Measurements from ENCODE around the gene FCSK.

Gene FCSK

DNA sequence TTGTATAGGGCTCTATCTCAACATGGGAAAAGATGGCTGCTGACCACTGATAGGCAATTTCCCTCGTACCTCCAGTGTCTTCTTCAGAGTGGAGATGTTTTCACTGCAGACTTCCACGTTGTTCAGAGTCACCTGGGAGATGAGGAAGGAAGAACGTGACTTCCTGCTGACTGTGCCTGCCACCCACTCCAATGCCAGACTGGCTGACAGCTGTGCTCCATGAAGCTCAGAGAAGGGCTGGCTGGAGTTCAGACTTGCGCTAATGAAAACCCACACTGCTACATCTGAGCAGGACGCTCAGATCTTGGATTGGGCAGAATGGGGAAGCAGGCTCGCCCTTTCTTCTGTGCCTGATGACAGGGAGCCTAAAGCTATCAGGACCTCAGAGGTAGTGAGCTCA lies 35.9 kb downstream of the FCSK start:
- no peak overlapping the region for H3K4me3 ChIP-seq (ENCODE audit: low read length)
- H3K4me1 ChIP-seq (ENCODE audit: insufficient read depth, low read length), result no peaks in the 10 kb centered on the region
- 95% methylated on average over 6 of the region's 6 CpGs for WGBS
- no peak overlapping the region for H3K9ac ChIP-seq (ENCODE audit: low read depth, low read length)
- H3K27ac ChIP-seq (ENCODE audit: low read depth, low read length), result no peak overlapping the region
- H3K9me3 ChIP-seq (ENCODE audit: insufficient read depth, low read depth, low read length), result no peaks in the 10 kb centered on the region
- peaks cover 30% of the 10 kb centered on the region for H3K36me3 ChIP-seq (ENCODE audit: insufficient read depth, low read length)
- no peaks in the 10 kb centered on the region for H3K27me3 ChIP-seq (ENCODE audit: insufficient read depth, low read length)

DNA sequence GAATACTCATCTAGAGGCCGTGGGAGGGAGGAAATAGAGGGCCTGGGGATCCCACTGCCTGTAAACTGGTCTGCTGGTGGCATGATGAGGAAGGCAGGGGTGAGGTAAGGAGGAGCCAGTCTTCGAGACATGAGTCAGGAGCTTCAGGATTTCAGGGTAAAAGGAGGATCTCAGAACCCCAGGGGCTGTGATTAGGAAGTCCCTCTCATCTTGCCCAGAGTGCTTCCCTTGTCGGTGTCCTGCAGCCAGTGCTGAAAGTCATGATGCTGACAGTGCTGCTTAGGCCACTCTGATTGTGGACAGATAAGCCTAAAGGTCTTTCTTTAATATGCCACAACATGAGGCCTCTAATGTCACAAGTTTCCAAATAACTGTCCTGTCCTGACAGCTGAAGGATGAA lies 39.4 kb downstream of the FCSK start:
- Histone ChIP-seq H3K27me3 (ENCODE audit: insufficient read depth, low read length) (no peaks in the 10 kb centered on the region), H3K9me3 (ENCODE audit: insufficient read depth, low read depth, low read length) (no peaks in the 10 kb centered on the region), H3K36me3 (ENCODE audit: insufficient read depth, low read length) (peaks cover 56% of the 10 kb centered on the region), H3K4me3 (ENCODE audit: low read length) (no peak overlapping the region), H3K4me1 (ENCODE audit: insufficient read depth, low read length) (no peaks in the 10 kb centered on the region), H3K27ac (ENCODE audit: low read depth, low read length) (no peak overlapping the region), H3K9ac (ENCODE audit: low read depth, low read length) (no peak overlapping the region)
- WGBS, result 87% methylated on average over 3 of the region's 3 CpGs

DNA sequence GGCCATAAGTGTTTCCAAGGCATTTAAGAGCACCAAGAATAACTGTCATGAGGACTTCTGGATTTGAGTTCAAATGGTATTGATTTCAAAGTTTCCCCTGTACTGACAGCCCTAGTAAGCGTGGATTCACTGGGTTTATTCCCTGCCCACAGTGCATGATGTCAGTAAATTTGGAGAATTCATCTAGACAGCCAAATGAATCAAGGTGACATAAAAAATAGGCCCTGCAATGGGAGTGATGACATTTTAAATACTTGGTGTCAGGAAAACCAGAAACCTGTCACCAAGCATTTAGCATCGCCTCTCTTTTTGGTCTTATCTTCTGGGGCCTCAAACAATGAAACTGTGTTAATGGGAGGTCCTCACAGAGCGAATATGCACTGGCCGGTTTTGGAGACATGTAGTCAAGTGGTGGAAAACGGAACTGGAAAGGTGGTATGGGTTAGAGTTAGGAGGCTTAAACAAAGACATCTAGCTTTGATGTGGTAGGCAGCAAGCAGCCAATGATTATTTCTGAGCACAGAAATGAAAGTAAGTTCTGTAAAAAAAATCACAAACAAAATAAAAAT lies 39.9 kb downstream of the FCSK start:
- Histone ChIP-seq H3K36me3 (ENCODE audit: insufficient read depth, low read length) (peaks cover 56% of the 10 kb centered on the region), H3K27me3 (ENCODE audit: insufficient read depth, low read length) (no peaks in the 10 kb centered on the region), H3K4me1 (ENCODE audit: insufficient read depth, low read length) (no peaks in the 10 kb centered on the region), H3K4me3 (ENCODE audit: low read length) (no peak overlapping the region), H3K9ac (ENCODE audit: low read depth, low read length) (no peak overlapping the region), H3K27ac (ENCODE audit: low read depth, low read length) (no peak overlapping the region), H3K9me3 (ENCODE audit: insufficient read depth, low read depth, low read length) (no peaks in the 10 kb centered on the region)
- 85% methylated on average over 5 of the region's 5 CpGs for WGBS

DNA sequence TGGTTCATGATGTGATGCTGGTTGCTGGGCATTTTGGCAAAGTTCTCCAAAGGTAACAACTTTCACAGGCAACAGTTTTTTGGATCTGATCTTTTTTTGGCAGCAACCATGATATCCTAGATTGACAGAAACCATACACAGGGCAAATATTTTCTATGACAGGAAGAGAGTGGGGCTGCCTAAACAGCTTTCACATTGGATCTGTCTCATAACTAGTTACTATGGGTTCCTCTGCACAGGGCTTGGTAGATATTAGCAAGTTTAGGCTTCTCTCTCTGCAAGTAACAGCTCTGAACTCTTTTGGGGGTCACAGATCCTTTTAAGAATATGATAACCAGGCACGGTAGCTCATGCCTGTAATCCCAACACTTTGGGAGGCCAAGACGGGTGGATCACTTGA lies 40.4 kb downstream of the FCSK start:
- peaks cover 56% of the 10 kb centered on the region for H3K36me3 ChIP-seq (ENCODE audit: insufficient read depth, low read length)
- 99% methylated on average over 2 of the region's 2 CpGs for WGBS
- H3K4me3 ChIP-seq (ENCODE audit: low read length), result no peak overlapping the region
- no peaks in the 10 kb centered on the region for H3K4me1 ChIP-seq (ENCODE audit: insufficient read depth, low read length)
- no peak overlapping the region for H3K9ac ChIP-seq (ENCODE audit: low read depth, low read length)
- H3K27me3 ChIP-seq (ENCODE audit: insufficient read depth, low read length), result no peaks in the 10 kb centered on the region
- no peaks in the 10 kb centered on the region for H3K9me3 ChIP-seq (ENCODE audit: insufficient read depth, low read depth, low read length)
- no peak overlapping the region for H3K27ac ChIP-seq (ENCODE audit: low read depth, low read length)

DNA sequence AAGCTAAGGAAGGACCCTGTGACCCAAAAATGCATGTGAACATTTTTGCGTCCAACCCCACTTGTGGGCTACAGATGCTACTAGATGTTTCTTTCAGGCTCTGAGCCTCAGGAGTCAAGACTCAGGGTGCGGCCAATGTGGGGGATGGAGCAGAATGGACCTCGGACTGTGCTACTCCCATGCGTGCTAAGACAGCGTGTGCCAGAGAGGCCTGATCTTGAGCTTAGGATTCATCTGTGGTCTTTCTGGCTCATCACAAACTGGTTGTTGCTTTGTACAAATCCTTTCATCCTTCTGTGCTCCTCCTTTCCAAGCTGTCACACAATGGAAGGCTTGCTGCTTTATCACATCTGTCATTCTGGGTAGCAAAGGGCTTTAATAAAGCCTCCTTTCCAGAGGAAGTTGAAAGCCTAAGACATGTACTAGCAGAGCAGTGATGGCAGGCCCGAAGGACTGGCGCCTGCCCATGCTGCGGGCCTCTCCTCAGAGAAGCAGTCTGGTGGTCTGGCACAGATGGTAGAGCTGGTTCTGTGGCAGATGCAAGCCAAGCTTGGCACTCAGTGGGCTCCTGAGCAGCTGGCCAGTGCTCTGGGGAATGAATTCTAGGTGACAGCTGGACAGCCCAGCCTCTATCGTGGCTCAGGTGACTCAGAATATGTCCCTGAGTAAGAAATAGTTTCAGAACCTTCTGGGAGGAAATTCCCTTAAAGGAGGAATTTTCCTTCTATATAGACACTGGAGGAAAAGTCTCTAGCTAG lies 41.2 kb downstream of the FCSK start:
- no peaks in the 10 kb centered on the region for H3K27me3 ChIP-seq (ENCODE audit: insufficient read depth, low read length)
- H3K9ac ChIP-seq (ENCODE audit: low read depth, low read length), result no peak overlapping the region
- no peaks in the 10 kb centered on the region for H3K9me3 ChIP-seq (ENCODE audit: insufficient read depth, low read depth, low read length)
- WGBS, result 96% methylated on average over 9 of the region's 9 CpGs
- no peak overlapping the region for H3K4me3 ChIP-seq (ENCODE audit: low read length)
- H3K36me3 ChIP-seq (ENCODE audit: insufficient read depth, low read length), result peaks cover 49% of the 10 kb centered on the region
- H3K27ac ChIP-seq (ENCODE audit: low read depth, low read length), result no peak overlapping the region
- no peaks in the 10 kb centered on the region for H3K4me1 ChIP-seq (ENCODE audit: insufficient read depth, low read length)

DNA sequence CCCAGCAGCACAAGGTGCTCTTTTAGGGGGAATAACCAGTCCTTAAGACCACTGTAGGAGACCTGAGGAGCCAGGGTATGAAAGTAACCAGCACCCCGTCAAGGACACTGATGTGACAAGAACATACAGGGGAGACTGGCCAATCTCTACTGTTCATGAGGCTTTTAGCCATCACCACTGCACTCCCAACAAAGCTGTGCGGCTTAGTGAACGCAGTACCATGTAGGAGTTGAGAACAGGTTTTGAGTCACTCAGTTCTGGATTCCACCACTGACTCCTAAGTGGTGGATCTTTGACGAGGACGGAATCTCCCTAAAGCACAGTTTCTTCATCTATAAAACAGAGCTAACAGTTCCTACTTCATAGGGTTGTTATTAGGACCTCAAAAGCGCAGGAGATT lies 42.1 kb downstream of the FCSK start:
- Histone ChIP-seq H3K9me3 (ENCODE audit: insufficient read depth, low read depth, low read length) (no peaks in the 10 kb centered on the region), H3K27ac (ENCODE audit: low read depth, low read length) (no peak overlapping the region), H3K9ac (ENCODE audit: low read depth, low read length) (no peak overlapping the region), H3K27me3 (ENCODE audit: insufficient read depth, low read length) (no peaks in the 10 kb centered on the region), H3K4me1 (ENCODE audit: insufficient read depth, low read length) (no peaks in the 10 kb centered on the region), H3K4me3 (ENCODE audit: low read length) (no peak overlapping the region), H3K36me3 (ENCODE audit: insufficient read depth, low read length) (peaks cover 49% of the 10 kb centered on the region)
- 98% methylated on average over 6 of the region's 6 CpGs for WGBS

DNA sequence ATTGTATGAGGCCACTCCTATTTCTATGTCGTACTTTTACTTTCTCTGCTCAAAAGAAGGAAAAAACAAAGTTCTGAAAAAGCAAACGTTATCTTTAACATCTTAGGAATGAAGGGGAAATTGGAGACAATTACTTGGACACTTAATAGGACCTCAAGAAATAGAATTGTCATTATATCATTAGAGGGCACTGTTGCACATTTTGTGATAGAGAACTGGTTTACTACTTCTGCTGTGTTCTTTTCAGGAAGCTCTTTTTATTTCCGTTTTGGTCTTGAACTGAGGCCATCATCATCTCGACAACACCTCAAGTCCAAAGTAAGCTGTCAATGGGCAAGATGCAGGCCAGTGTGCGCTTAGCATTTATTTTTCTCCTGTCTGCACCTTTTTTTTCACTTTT lies 54.4 kb downstream of the FCSK start:
- WGBS, result 98% methylated on average over 5 of the region's 5 CpGs
- Histone ChIP-seq H3K27ac (ENCODE audit: low read depth, low read length) (no peak overlapping the region), H3K36me3 (ENCODE audit: insufficient read depth, low read length) (peaks cover 70% of the 10 kb centered on the region), H3K4me3 (ENCODE audit: low read length) (no peak overlapping the region), H3K27me3 (ENCODE audit: insufficient read depth, low read length) (no peaks in the 10 kb centered on the region), H3K9me3 (ENCODE audit: insufficient read depth, low read depth, low read length) (no peaks in the 10 kb centered on the region), H3K9ac (ENCODE audit: low read depth, low read length) (no peak overlapping the region), H3K4me1 (ENCODE audit: insufficient read depth, low read length) (no peaks in the 10 kb centered on the region)

DNA sequence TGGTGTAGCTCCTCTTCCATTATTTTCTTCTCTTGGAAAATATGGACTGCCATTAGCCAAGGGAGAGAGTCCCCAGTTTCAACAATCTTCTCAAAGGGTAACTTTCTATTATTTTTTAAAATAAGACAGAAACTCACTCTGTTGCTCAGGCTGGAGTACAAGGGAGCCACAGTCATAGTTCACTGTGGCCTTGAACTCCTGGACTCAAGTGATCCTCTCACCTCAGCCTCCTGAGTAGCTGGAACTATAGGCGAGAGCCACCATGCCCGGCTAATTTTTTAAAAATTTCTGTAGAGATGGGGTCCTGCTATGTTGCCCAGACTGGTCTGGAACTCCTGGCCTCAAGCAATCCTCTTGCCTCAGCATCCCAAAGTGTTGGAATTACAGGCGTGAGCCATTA lies 55.8 kb downstream of the FCSK start:
- Histone ChIP-seq H3K36me3 (ENCODE audit: insufficient read depth, low read length) (peaks cover 76% of the 10 kb centered on the region), H3K27ac (ENCODE audit: low read depth, low read length) (no peak overlapping the region), H3K4me1 (ENCODE audit: insufficient read depth, low read length) (no peaks in the 10 kb centered on the region), H3K9me3 (ENCODE audit: insufficient read depth, low read depth, low read length) (no peaks in the 10 kb centered on the region), H3K27me3 (ENCODE audit: insufficient read depth, low read length) (no peaks in the 10 kb centered on the region), H3K9ac (ENCODE audit: low read depth, low read length) (no peak overlapping the region), H3K4me3 (ENCODE audit: low read length) (no peak overlapping the region)
- WGBS, result 97% methylated on average over 3 of the region's 3 CpGs

DNA sequence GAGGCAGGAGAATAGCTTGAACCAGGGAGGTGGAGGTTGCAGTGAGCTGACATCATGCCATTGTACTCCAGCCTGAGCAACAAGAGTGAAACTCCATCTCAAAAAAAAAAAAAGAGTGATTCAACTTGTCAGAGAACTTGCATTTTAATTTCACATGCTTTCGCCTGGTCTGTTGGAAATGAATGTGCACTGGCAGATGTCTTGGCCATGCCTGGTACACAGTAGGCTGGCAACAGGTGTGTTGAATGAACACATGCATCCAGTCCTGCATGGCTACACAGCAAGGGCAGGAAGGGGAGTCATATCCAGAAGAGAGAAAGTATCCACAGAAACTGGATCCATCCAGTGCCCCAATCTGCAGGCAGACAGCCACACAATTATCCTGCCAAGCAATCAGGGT lies 57.4 kb downstream of the FCSK start:
- Histone ChIP-seq H3K27me3 (ENCODE audit: insufficient read depth, low read length) (no peaks in the 10 kb centered on the region), H3K9me3 (ENCODE audit: insufficient read depth, low read depth, low read length) (no peaks in the 10 kb centered on the region), H3K4me3 (ENCODE audit: low read length) (no peak overlapping the region), H3K36me3 (ENCODE audit: insufficient read depth, low read length) (peaks cover 87% of the 10 kb centered on the region), H3K27ac (ENCODE audit: low read depth, low read length) (no peak overlapping the region), H3K4me1 (ENCODE audit: insufficient read depth, low read length) (no peaks in the 10 kb centered on the region), H3K9ac (ENCODE audit: low read depth, low read length) (no peak overlapping the region)
- 94% methylated on average over 1 of the region's 1 CpG for WGBS

DNA sequence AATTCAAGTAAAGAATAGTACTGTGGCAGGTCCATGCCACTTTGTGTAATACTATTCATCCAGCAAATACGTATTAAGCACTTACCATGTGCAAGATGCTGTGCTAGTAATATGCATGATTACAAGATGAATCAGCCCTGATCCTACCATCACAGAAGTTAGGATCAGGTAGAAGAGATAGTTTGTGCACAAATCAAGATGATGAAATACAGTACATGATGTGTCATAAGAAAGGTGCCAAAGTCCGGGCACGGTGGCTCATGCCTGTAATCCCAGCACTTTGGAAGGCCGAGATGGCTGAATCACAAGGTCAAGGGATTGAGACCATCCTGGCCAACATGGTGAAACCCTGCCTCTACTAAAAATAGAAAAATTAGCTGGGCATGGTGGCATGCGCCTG lies 58.1 kb downstream of the FCSK start:
- Histone ChIP-seq H3K36me3 (ENCODE audit: insufficient read depth, low read length) (peaks cover 87% of the 10 kb centered on the region), H3K9ac (ENCODE audit: low read depth, low read length) (no peak overlapping the region), H3K9me3 (ENCODE audit: insufficient read depth, low read depth, low read length) (no peaks in the 10 kb centered on the region), H3K4me3 (ENCODE audit: low read length) (no peak overlapping the region), H3K27me3 (ENCODE audit: insufficient read depth, low read length) (no peaks in the 10 kb centered on the region), H3K27ac (ENCODE audit: low read depth, low read length) (no peak overlapping the region), H3K4me1 (ENCODE audit: insufficient read depth, low read length) (no peaks in the 10 kb centered on the region)
- 94% methylated on average over 5 of the region's 5 CpGs for WGBS

DNA sequence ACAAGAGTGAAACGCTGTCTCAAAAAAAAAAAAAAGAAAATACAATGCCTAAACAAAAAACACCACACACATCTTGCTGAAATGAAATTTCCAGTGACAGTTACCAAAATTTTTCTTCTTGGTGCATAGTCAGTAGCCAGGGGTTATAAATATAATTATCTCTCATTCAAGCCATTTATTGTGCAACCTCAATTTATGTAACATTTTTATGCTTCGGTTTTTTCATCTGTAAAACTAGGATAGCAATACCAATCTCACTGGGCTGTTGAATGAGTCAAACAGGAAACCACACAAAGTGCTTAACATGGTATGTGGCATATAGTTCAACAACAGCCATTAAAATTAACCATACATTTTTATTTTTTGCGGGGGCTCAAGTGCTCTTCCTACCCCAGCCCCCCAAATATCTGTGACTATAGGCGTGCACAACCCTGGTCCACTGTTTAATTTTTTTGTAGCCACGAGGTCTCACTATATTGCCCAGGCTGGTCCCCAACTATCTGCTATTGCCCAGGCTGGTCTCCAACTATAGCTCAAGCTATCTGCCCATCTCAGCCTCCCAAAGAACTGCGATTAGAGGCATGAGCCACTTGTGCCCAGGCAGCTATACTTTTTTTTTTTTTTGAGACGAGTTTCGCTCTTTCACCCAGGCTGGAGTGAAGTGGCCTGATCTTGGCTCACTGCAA lies 66.4 kb downstream of the FCSK start:
- Histone ChIP-seq H3K27ac (ENCODE audit: low read depth, low read length) (no peak overlapping the region), H3K4me3 (ENCODE audit: low read length) (no peak overlapping the region), H3K27me3 (ENCODE audit: insufficient read depth, low read length) (no peaks in the 10 kb centered on the region), H3K36me3 (ENCODE audit: insufficient read depth, low read length) (peaks cover 34% of the 10 kb centered on the region), H3K9me3 (ENCODE audit: insufficient read depth, low read depth, low read length) (no peaks in the 10 kb centered on the region), H3K9ac (ENCODE audit: low read depth, low read length) (no peak overlapping the region), H3K4me1 (ENCODE audit: insufficient read depth, low read length) (peaks cover 8% of the 10 kb centered on the region)
- WGBS, result 95% methylated on average over 8 of the region's 8 CpGs
